ENCODE data around the gene GNA14.

DNA sequence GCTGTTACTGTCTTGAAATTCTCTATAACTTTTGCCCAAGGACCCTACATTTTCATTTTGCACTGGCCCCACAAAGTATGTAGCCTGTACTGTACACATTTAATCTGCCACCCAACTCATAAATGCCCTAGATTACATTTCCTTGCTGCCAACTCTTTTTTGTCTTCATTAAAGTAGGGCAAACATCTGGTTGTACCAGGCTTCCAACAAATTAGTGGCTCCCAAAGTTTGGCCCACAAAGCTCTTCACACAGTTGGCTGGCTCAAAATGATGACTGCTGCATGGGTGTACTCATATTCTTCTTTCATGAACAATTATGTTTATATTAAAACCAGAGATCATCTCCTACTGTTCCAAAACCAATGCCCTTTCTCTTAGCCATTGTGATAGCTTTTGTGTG lies 45.3 kb downstream of the GNA14 start:
- TF ChIP-seq, protein P1, sequence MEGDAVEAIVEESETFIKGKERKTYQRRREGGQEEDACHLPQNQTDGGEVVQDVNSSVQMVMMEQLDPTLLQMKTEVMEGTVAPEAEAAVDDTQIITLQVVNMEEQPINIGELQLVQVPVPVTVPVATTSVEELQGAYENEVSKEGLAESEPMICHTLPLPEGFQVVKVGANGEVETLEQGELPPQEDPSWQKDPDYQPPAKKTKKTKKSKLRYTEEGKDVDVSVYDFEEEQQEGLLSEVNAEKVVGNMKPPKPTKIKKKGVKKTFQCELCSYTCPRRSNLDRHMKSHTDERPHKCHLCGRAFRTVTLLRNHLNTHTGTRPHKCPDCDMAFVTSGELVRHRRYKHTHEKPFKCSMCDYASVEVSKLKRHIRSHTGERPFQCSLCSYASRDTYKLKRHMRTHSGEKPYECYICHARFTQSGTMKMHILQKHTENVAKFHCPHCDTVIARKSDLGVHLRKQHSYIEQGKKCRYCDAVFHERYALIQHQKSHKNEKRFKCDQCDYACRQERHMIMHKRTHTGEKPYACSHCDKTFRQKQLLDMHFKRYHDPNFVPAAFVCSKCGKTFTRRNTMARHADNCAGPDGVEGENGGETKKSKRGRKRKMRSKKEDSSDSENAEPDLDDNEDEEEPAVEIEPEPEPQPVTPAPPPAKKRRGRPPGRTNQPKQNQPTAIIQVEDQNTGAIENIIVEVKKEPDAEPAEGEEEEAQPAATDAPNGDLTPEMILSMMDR (conservative IDR thresholded peaks at IDR 0.05), result no peak
- no peak for TF ChIP-seq ZFX (IDR thresholded peaks at IDR 0.05)
